Activated naive CD8-positive, alpha-beta T cell treated with anti-CD3 and anti-CD28 coated beads, Interleukin-2, amount 50 U/mL, for 24 hours (primary cell): Measurements from ENCODE around the gene TMCO4.

ENCODE experiments used
- ATAC-seq: fragments of 150-1000 bp; cut with Tn5 transposase; one replicate; pipeline ENCODE4 v1.10.0; 2021
- DNase-seq: peaks from one replicate; pipeline ENCODE4 v3.0.0; 2021
- H3K27ac Mint-ChIP-seq: one replicate; pipeline ENCODE4 v1.8.0; 2021; ENCODE audit warnings: mild to moderate bottlenecking, mixed read lengths
- H3K27me3 Mint-ChIP-seq: one replicate; pipeline ENCODE4 v1.8.0; 2021; ENCODE audit warnings: mixed read lengths
- H3K36me3 Mint-ChIP-seq: one replicate; pipeline ENCODE4 v1.8.0; 2021; ENCODE audit warnings: low read depth, mixed read lengths
- H3K4me1 Mint-ChIP-seq: one replicate; pipeline ENCODE4 v1.8.0; 2021; ENCODE audit warnings: mixed read lengths
- H3K4me3 Mint-ChIP-seq: one replicate; pipeline ENCODE4 v1.8.0; 2021; ENCODE audit warnings: mild to moderate bottlenecking, moderate library complexity, mixed read lengths
- H3K9me3 Mint-ChIP-seq: one replicate; pipeline ENCODE4 v1.8.0; 2021; ENCODE audit warnings: mixed read lengths

Gene TMCO4

GRCh38 chr1:19689856-19690255, 109.9 kb downstream of the TMCO4 start:
- Mint-ChIP-seq H3K36me3 (peaks cover 28% of the 10 kb centered on the region), H3K9me3 (peaks cover 4% of the 10 kb centered on the region), H3K27me3 (no peaks in the 10 kb centered on the region), H3K27ac (no peak overlapping the region), H3K4me3 (no peak overlapping the region), H3K4me1 (peaks cover 29% of the 10 kb centered on the region)
- ATAC-seq: peak; percentile 30
- no peak for DNase-seq

GRCh38 chr1:19689085-19689757, 110.5 kb downstream of the TMCO4 start:
- Mint-ChIP-seq H3K27me3 (no peaks in the 10 kb centered on the region), H3K9me3 (peaks cover 4% of the 10 kb centered on the region), H3K4me1 (peaks cover 29% of the 10 kb centered on the region), H3K36me3 (peaks cover 26% of the 10 kb centered on the region), H3K4me3 (no peak overlapping the region), H3K27ac (no peak overlapping the region)
- ATAC-seq: no peak
- DNase-seq: no peak

DNA sequence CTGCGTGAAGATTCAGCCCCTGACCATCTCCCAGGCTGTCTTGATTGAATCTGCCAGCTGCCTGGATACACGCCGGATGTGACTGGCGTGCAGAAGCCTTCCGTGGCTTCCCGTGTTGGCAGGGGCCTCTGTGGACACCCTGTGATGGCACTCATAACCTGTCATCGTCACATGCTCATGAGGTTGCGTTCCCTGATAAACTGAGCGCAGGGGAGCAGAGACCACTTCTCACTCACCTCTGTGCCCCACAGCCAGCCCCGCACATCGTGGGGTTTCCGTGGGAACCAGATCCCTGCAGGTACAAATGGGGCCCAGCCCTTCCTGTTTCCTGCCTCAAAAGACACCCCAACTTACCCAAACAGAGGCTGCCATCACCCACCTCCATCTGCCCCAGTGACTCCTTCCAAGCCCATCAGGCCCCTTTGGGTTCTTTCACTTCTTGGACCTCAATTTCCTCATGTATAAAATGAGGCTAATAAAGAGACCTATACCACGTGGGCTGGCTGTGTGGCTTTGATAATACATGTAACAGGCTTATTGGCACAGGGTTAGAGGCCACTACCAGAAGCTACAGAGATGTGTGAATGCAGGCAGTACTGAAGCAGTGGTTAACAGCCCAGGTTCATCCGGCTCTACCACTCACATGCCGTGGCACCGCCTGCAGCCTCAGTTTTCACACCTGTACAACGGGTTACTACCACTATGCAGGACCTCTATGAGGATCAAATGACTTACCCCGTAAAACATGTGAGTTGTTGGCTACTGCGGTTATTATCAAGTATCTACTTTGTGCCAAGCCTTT, 111.5 kb downstream of the TMCO4 start:
- ATAC-seq (peak; percentile 21), DNase-seq (no peak)
- H3K36me3 Mint-ChIP-seq: peaks cover 26% of the 10 kb centered on the region
- peaks cover 29% of the 10 kb centered on the region for H3K4me1 Mint-ChIP-seq
- no peak overlapping the region for H3K27ac Mint-ChIP-seq
- no peak overlapping the region for H3K4me3 Mint-ChIP-seq
- no peaks in the 10 kb centered on the region for H3K27me3 Mint-ChIP-seq
- H3K9me3 Mint-ChIP-seq: peaks cover 4% of the 10 kb centered on the region

- Mint-ChIP-seq H3K27ac (no peak overlapping the region), H3K36me3 (peaks cover 26% of the 10 kb centered on the region)
- no peak for ATAC-seq
Measured at GRCh38 chr1:19687414-19687813, 112.3 kb downstream of the TMCO4 start.

DNA sequence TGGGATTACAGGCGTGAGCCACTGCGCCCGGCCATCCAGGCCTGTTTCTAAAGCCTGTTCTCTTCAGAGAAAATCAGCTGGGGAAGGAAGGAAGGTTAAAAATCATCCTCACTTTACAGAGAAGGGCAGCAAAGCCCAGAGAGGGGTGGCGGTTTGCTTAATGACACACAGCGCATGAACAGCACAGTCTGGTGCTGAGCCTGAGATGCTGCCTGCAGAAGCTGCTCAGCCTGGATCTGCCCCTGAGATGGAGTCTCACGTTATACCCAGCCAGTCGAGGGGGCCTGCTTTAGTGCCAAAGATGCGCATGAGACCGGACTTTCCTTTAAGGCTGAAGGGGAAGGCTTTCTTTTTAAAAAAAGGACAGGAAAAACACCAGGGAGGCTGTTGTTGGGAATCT, 113.7 kb downstream of the TMCO4 start:
- Mint-ChIP-seq H3K27ac (no peak overlapping the region), H3K4me1 (peaks cover 29% of the 10 kb centered on the region), H3K9me3 (peaks cover 4% of the 10 kb centered on the region), H3K27me3 (no peaks in the 10 kb centered on the region), H3K36me3 (peaks cover 14% of the 10 kb centered on the region), H3K4me3 (no peak overlapping the region)
- ATAC-seq (no peak), DNase-seq (no peak)

More at GRCh38 chr1:19687414-19687813, 112.3 kb downstream of the TMCO4 start:
- no peak for DNase-seq
- H3K27me3 Mint-ChIP-seq: no peaks in the 10 kb centered on the region
- peaks cover 29% of the 10 kb centered on the region for H3K4me1 Mint-ChIP-seq
- H3K4me3 Mint-ChIP-seq: no peak overlapping the region
- peaks cover 4% of the 10 kb centered on the region for H3K9me3 Mint-ChIP-seq

- DNase-seq (no peak), ATAC-seq (no peak)
- Mint-ChIP-seq H3K9me3 (no peaks in the 10 kb centered on the region), H3K36me3 (peaks cover 4% of the 10 kb centered on the region), H3K27me3 (no peaks in the 10 kb centered on the region), H3K27ac (no peak overlapping the region), H3K4me1 (peaks cover 24% of the 10 kb centered on the region), H3K4me3 (no peak overlapping the region)
Measured at GRCh38 chr1:19684677-19685076, 115.0 kb downstream of the TMCO4 start.

DNA sequence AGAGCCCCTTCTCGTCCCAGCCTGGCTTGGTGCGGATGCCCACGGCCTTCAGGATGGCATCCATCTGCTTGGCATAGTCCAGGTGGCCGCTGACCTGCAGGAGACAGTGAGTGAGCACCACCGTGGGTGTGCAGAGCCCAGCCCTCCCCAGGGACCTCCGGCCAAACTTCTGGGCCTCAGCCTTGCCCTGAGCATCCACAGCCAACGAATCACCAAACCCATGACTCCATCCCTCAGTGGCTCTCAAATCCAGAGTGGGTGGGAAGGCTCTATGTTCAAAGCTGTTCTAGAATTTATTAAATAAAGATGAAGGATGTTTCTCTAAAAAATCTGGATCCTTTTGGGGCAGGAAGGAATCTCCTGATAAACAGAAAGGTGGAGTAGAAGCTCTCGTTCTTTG, 116.4 kb downstream of the TMCO4 start:
- no peaks in the 10 kb centered on the region for H3K27me3 Mint-ChIP-seq
- DNase-seq: no peak
- no peak overlapping the region for H3K4me3 Mint-ChIP-seq
- ATAC-seq: no peak
- peaks cover 13% of the 10 kb centered on the region for H3K4me1 Mint-ChIP-seq
- H3K27ac Mint-ChIP-seq: no peak overlapping the region
- peaks cover 4% of the 10 kb centered on the region for H3K36me3 Mint-ChIP-seq
- no peaks in the 10 kb centered on the region for H3K9me3 Mint-ChIP-seq

- no peak for ATAC-seq
- H3K4me1 Mint-ChIP-seq: peaks cover 9% of the 10 kb centered on the region
- H3K4me3 Mint-ChIP-seq: no peak overlapping the region
- no peaks in the 10 kb centered on the region for H3K27me3 Mint-ChIP-seq
- H3K27ac Mint-ChIP-seq: no peak overlapping the region
- H3K9me3 Mint-ChIP-seq: no peaks in the 10 kb centered on the region
- H3K36me3 Mint-ChIP-seq: peaks cover under 1% of the 10 kb centered on the region
- DNase-seq: no peak
Measured at GRCh38 chr1:19682901-19683300, 116.8 kb downstream of the TMCO4 start.

GRCh38 chr1:19682257-19682656, 117.5 kb downstream of the TMCO4 start:
- ATAC-seq (no peak), DNase-seq (no peak)
- Mint-ChIP-seq H3K27me3 (no peaks in the 10 kb centered on the region), H3K27ac (no peak overlapping the region), H3K9me3 (no peaks in the 10 kb centered on the region), H3K36me3 (no peaks in the 10 kb centered on the region), H3K4me3 (no peak overlapping the region), H3K4me1 (peaks cover 2% of the 10 kb centered on the region)

GRCh38 chr1:19680644-19681043, 119.1 kb downstream of the TMCO4 start:
- no peak for ATAC-seq
- no peak overlapping the region for H3K4me3 Mint-ChIP-seq
- no peak overlapping the region for H3K27ac Mint-ChIP-seq
- no peaks in the 10 kb centered on the region for H3K4me1 Mint-ChIP-seq
- no peaks in the 10 kb centered on the region for H3K27me3 Mint-ChIP-seq
- no peaks in the 10 kb centered on the region for H3K36me3 Mint-ChIP-seq
- no peak for DNase-seq
- no peaks in the 10 kb centered on the region for H3K9me3 Mint-ChIP-seq

DNA sequence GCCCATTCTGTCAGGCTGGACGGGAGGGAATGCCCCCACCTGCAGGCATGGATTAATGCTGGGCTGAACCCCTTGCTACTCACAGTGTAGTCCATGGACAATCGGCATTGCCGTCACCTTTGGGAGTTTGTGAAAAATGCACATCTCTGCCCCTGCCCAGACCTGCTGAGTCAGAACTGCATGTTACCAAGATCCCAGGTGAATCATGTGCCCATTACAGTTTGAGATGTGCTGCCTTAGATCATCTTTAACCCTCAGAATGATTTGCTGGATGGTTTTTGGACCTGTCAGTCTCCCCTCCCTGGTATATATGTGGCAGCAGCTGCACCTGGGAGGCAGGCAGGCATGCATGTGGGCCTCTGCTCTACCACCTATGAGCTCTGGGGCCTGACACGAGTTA, 120.0 kb downstream of the TMCO4 start:
- H3K27me3 Mint-ChIP-seq: peaks cover 1% of the 10 kb centered on the region
- no peaks in the 10 kb centered on the region for H3K4me1 Mint-ChIP-seq
- no peak overlapping the region for H3K27ac Mint-ChIP-seq

DNA sequence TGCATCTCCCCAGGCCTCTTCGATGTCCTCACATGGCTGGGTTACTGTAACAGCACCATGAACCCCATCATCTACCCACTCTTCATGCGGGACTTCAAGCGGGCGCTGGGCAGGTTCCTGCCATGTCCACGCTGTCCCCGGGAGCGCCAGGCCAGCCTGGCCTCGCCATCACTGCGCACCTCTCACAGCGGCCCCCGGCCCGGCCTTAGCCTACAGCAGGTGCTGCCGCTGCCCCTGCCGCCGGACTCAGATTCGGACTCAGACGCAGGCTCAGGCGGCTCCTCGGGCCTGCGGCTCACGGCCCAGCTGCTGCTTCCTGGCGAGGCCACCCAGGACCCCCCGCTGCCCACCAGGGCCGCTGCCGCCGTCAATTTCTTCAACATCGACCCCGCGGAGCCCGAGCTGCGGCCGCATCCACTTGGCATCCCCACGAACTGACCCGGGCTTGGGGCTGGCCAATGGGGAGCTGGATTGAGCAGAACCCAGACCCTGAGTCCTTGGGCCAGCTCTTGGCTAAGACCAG, 120.7 kb downstream of the TMCO4 start:
- Mint-ChIP-seq H3K4me3 (no peak overlapping the region), H3K9me3 (no peaks in the 10 kb centered on the region), H3K27me3 (peaks cover 3% of the 10 kb centered on the region), H3K27ac (no peak overlapping the region), H3K4me1 (no peaks in the 10 kb centered on the region), H3K36me3 (no peaks in the 10 kb centered on the region)
- no peak for ATAC-seq
- no peak for DNase-seq

More for the DNA sequence above, 120.0 kb downstream of the TMCO4 start:
- no peak overlapping the region for H3K4me3 Mint-ChIP-seq
- no peak for DNase-seq
- no peak for ATAC-seq
- H3K9me3 Mint-ChIP-seq: no peaks in the 10 kb centered on the region
- H3K36me3 Mint-ChIP-seq: no peaks in the 10 kb centered on the region

DNA sequence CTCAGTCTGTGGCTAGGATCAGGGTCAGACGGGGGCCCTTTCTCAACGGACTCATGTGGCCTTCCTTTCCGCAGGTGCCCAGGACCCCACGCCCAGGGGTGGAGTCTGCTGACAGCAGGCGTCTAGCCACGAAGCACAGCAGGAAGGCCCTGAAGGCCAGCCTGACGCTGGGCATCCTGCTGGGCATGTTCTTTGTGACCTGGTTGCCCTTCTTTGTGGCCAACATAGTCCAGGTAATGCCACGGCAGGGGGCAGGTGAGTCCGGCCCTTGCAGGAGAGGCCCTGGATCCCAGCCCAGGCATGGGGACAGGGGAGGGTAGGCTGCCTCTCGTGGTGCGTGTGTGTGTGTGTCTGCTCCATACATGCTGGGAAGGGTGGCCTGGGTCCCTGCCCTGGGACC, 121.2 kb downstream of the TMCO4 start:
- Mint-ChIP-seq H3K4me3 (no peak overlapping the region), H3K4me1 (no peaks in the 10 kb centered on the region), H3K36me3 (no peaks in the 10 kb centered on the region), H3K9me3 (no peaks in the 10 kb centered on the region), H3K27me3 (peaks cover 3% of the 10 kb centered on the region), H3K27ac (no peak overlapping the region)
- DNase-seq (no peak), ATAC-seq (no peak)

- Mint-ChIP-seq H3K27me3 (peaks cover 5% of the 10 kb centered on the region), H3K4me3 (no peak overlapping the region), H3K36me3 (no peaks in the 10 kb centered on the region), H3K9me3 (no peaks in the 10 kb centered on the region), H3K4me1 (no peaks in the 10 kb centered on the region), H3K27ac (no peak overlapping the region)
- no peak for DNase-seq
- ATAC-seq: no peak
Measured at GRCh38 chr1:19676438-19676922, 123.2 kb downstream of the TMCO4 start.

- peaks cover 5% of the 10 kb centered on the region for H3K27me3 Mint-ChIP-seq
- DNase-seq: no peak
- no peak overlapping the region for H3K4me3 Mint-ChIP-seq
- no peak for ATAC-seq
- H3K4me1 Mint-ChIP-seq: no peaks in the 10 kb centered on the region
- no peaks in the 10 kb centered on the region for H3K36me3 Mint-ChIP-seq
- H3K9me3 Mint-ChIP-seq: no peaks in the 10 kb centered on the region
- no peak overlapping the region for H3K27ac Mint-ChIP-seq
Measured at GRCh38 chr1:19675797-19676196, 123.9 kb downstream of the TMCO4 start.
